ENCODE results near the gene RIOK2. TPM values are rescaled to one million over a fixed set of nuclear protein-coding genes. Genes with fewer than 3 reads are reported as not detected.

RIOK2 gene
- 40.8 and 42.0 TPM in 2 replicates for total RNA-seq

- H3K27me3 Mint-ChIP-seq = peaks cover 4% of the 10 kb centered on the region
- H3K27ac Mint-ChIP-seq = peak within 1 kb of the TSS; percentile 100
- intact Hi-C loops (cut with micrococcal nuclease) = loop anchor here (1.0 to 2.0 kb wide), 7 partner anchors 88 to 1746 kb away; partner anchors contain the start of genes CAST, CHD1 and ERAP1
- peak; percentile 97 for DNase-seq
- peaks cover 24% of the 10 kb centered on the region for H3K4me1 Mint-ChIP-seq
- peak within 1 kb of the TSS; percentile 89 for H3K4me3 Mint-ChIP-seq
- peaks cover 29% of the 10 kb centered on the region for H3K36me3 Mint-ChIP-seq (ENCODE audit: low read depth)
- H3K9me3 Mint-ChIP-seq = peaks cover 5% of the 10 kb centered on the region
Measured at GRCh38 chr5:97183100-97183929, at the start of gene RIOK2. Gene RIOK2 (minus strand): TSS chr5:97183247. CDS start chr5:97183191, 56 bp downstream.

GRCh38 chr5:97231025-97231636, 48.1 kb upstream of the RIOK2 start:
- Mint-ChIP-seq H3K4me3 (no peak overlapping the region), H3K9me3 (no peaks in the 10 kb centered on the region), H3K27me3 (peaks cover 6% of the 10 kb centered on the region), H3K4me1 (no peaks in the 10 kb centered on the region), H3K27ac (no peak overlapping the region), H3K36me3 (ENCODE audit: low read depth) (no peaks in the 10 kb centered on the region)
- DNase-seq = peak; percentile 78
- intact Hi-C loops (cut with micrococcal nuclease) = loop anchor here (10.0 kb wide), 1 partner anchor 1124 kb away; no protein-coding TSS in a partner anchor

GRCh38 chr5:97229688-97230285, 46.7 kb upstream of the RIOK2 start:
- no peaks in the 10 kb centered on the region for H3K36me3 Mint-ChIP-seq (ENCODE audit: low read depth)
- H3K27ac Mint-ChIP-seq = no peak overlapping the region
- H3K4me3 Mint-ChIP-seq = no peak overlapping the region
- intact Hi-C loops (cut with micrococcal nuclease) = loop anchor here (10.0 kb wide), 1 partner anchor 1125 kb away; no protein-coding TSS in a partner anchor
- H3K9me3 Mint-ChIP-seq = no peaks in the 10 kb centered on the region
- H3K4me1 Mint-ChIP-seq = no peaks in the 10 kb centered on the region
- DNase-seq = no peak
- H3K27me3 Mint-ChIP-seq = peaks cover 6% of the 10 kb centered on the region

- no peaks in the 10 kb centered on the region for H3K36me3 Mint-ChIP-seq (ENCODE audit: low read depth)
- H3K4me1 Mint-ChIP-seq = no peaks in the 10 kb centered on the region
- intact Hi-C loops (cut with micrococcal nuclease) = no loop called here
- DNase-seq = no peak
- H3K4me3 Mint-ChIP-seq = no peak overlapping the region
- H3K9me3 Mint-ChIP-seq = no peaks in the 10 kb centered on the region
- peaks cover 6% of the 10 kb centered on the region for H3K27me3 Mint-ChIP-seq
- no peak overlapping the region for H3K27ac Mint-ChIP-seq
Measured at GRCh38 chr5:97229196-97229595, 46.1 kb upstream of the RIOK2 start.

- Mint-ChIP-seq H3K4me1 (no peaks in the 10 kb centered on the region), H3K27ac (no peak overlapping the region), H3K27me3 (peaks cover 4% of the 10 kb centered on the region), H3K4me3 (no peak overlapping the region), H3K9me3 (no peaks in the 10 kb centered on the region), H3K36me3 (ENCODE audit: low read depth) (no peaks in the 10 kb centered on the region)
- no peak for DNase-seq
- intact Hi-C loops (cut with micrococcal nuclease) = no loop called here
Measured at GRCh38 chr5:97225222-97225621, 42.2 kb upstream of the RIOK2 start.

GRCh38 chr5:97224112-97224750, 41.2 kb upstream of the RIOK2 start:
- peaks cover 4% of the 10 kb centered on the region for H3K27me3 Mint-ChIP-seq
- no peak overlapping the region for H3K4me3 Mint-ChIP-seq
- no peaks in the 10 kb centered on the region for H3K9me3 Mint-ChIP-seq
- intact Hi-C loops (cut with micrococcal nuclease) = no loop called here
- H3K27ac Mint-ChIP-seq = no peak overlapping the region
- no peaks in the 10 kb centered on the region for H3K36me3 Mint-ChIP-seq (ENCODE audit: low read depth)
- DNase-seq = no peak
- H3K4me1 Mint-ChIP-seq = no peaks in the 10 kb centered on the region

GRCh38 chr5:97223596-97223995, 40.5 kb upstream of the RIOK2 start:
- no peaks in the 10 kb centered on the region for H3K36me3 Mint-ChIP-seq (ENCODE audit: low read depth)

GRCh38 chr5:97209343-97209742, 26.3 kb upstream of the RIOK2 start:
- intact Hi-C loops (cut with micrococcal nuclease) = no loop called here
- Mint-ChIP-seq H3K27me3 (peaks cover 18% of the 10 kb centered on the region), H3K4me1 (no peaks in the 10 kb centered on the region), H3K9me3 (peaks cover 21% of the 10 kb centered on the region), H3K36me3 (ENCODE audit: low read depth) (no peaks in the 10 kb centered on the region), H3K27ac (no peak overlapping the region), H3K4me3 (no peak overlapping the region)
- DNase-seq = no peak

More at GRCh38 chr5:97223596-97223995, 40.5 kb upstream of the RIOK2 start:
- Mint-ChIP-seq H3K27ac (no peak overlapping the region), H3K27me3 (peaks cover 2% of the 10 kb centered on the region), H3K4me3 (no peak overlapping the region), H3K4me1 (no peaks in the 10 kb centered on the region), H3K9me3 (no peaks in the 10 kb centered on the region)
- intact Hi-C loops (cut with micrococcal nuclease) = no loop called here
- DNase-seq = no peak

- Mint-ChIP-seq H3K27me3 (peaks cover 16% of the 10 kb centered on the region), H3K4me1 (no peaks in the 10 kb centered on the region), H3K4me3 (no peak overlapping the region), H3K9me3 (peaks cover 19% of the 10 kb centered on the region), H3K36me3 (ENCODE audit: low read depth) (no peaks in the 10 kb centered on the region), H3K27ac (no peak overlapping the region)
- DNase-seq = no peak
- intact Hi-C loops (cut with micrococcal nuclease) = no loop called here
Measured at GRCh38 chr5:97208714-97209113, 25.7 kb upstream of the RIOK2 start.

- H3K27ac Mint-ChIP-seq = no peak overlapping the region
- H3K36me3 Mint-ChIP-seq (ENCODE audit: low read depth) = no peaks in the 10 kb centered on the region
- H3K4me1 Mint-ChIP-seq = no peaks in the 10 kb centered on the region
- H3K9me3 Mint-ChIP-seq = peaks cover 17% of the 10 kb centered on the region
- no peak overlapping the region for H3K4me3 Mint-ChIP-seq
- no peak for DNase-seq
- H3K27me3 Mint-ChIP-seq = peaks cover 15% of the 10 kb centered on the region
- intact Hi-C loops (cut with micrococcal nuclease) = no loop called here
Measured at GRCh38 chr5:97208184-97208713, 25.2 kb upstream of the RIOK2 start.

GRCh38 chr5:97194366-97194765, 11.3 kb upstream of the RIOK2 start:
- Mint-ChIP-seq H3K4me3 (no peak overlapping the region), H3K36me3 (ENCODE audit: low read depth) (no peaks in the 10 kb centered on the region), H3K27ac (no peak overlapping the region), H3K27me3 (peaks cover 8% of the 10 kb centered on the region), H3K9me3 (peaks cover 31% of the 10 kb centered on the region), H3K4me1 (no peaks in the 10 kb centered on the region)
- DNase-seq = no peak
- intact Hi-C loops (cut with micrococcal nuclease) = no loop called here

GRCh38 chr5:97193355-97193688, 10.3 kb upstream of the RIOK2 start:
- no peak for DNase-seq
- Mint-ChIP-seq H3K27ac (no peak overlapping the region), H3K9me3 (peaks cover 32% of the 10 kb centered on the region)

GRCh38 chr5:97192580-97193354, 9.7 kb upstream of the RIOK2 start:
- Mint-ChIP-seq H3K4me1 (no peaks in the 10 kb centered on the region), H3K9me3 (peaks cover 32% of the 10 kb centered on the region), H3K4me3 (no peak overlapping the region), H3K27ac (no peak overlapping the region), H3K27me3 (peaks cover 16% of the 10 kb centered on the region), H3K36me3 (ENCODE audit: low read depth) (no peaks in the 10 kb centered on the region)
- intact Hi-C loops (cut with micrococcal nuclease) = no loop called here
- DNase-seq = no peak

More at GRCh38 chr5:97193355-97193688, 10.3 kb upstream of the RIOK2 start:
- Mint-ChIP-seq H3K36me3 (ENCODE audit: low read depth) (no peaks in the 10 kb centered on the region), H3K4me1 (no peaks in the 10 kb centered on the region), H3K4me3 (no peak overlapping the region), H3K27me3 (peaks cover 14% of the 10 kb centered on the region)
- intact Hi-C loops (cut with micrococcal nuclease) = no loop called here
